GM11168 (cell line): ENCODE results near the gene CACNG7.

Experiments used
- in situ Hi-C: fragments of 300-500 bp; cut with MboI; formaldehyde crosslinking; loops from one replicate; pipeline ENCODE4 v1.12.0; 2022; ENCODE audit warnings: low sequenced_read_pairs; ENCODE audit not compliant: unreplicated experiment

The CACNG7 gene

GRCh38 chr19:53978975-53979801, 70.1 kb downstream of the CACNG7 start:
- in situ Hi-C loops = no loop called here

- in situ Hi-C loops = no loop called here
Measured at GRCh38 chr19:53980539-53981375, 71.7 kb downstream of the CACNG7 start.

- in situ Hi-C loops = no loop called here
Measured at GRCh38 chr19:53981376-53981951, 72.4 kb downstream of the CACNG7 start.

GRCh38 chr19:53982001-53982451, 72.9 kb downstream of the CACNG7 start:
- in situ Hi-C loops = no loop called here

GRCh38 chr19:53982611-53983010, 73.5 kb downstream of the CACNG7 start:
- in situ Hi-C loops = no loop called here

GRCh38 chr19:53983457-53984289, 74.6 kb downstream of the CACNG7 start:
- in situ Hi-C loops = no loop called here

GRCh38 chr19:53985863-53986262, 76.8 kb downstream of the CACNG7 start:
- in situ Hi-C loops = no loop called here

GRCh38 chr19:53988981-53989380, 79.9 kb downstream of the CACNG7 start:
- in situ Hi-C loops = no loop called here

GRCh38 chr19:53989600-53990533, 80.8 kb downstream of the CACNG7 start:
- in situ Hi-C loops = no loop called here

GRCh38 chr19:53991224-53992113, 82.4 kb downstream of the CACNG7 start, which contains the start of gene CACNG6:
Gene CACNG6 (plus strand): TSS chr19:53991637. CDS start chr19:53992878, 1,241 bp downstream.
- in situ Hi-C loops = no loop called here

- in situ Hi-C loops = no loop called here
Measured at GRCh38 chr19:53992211-53992610, 83.1 kb downstream of the CACNG7 start.

- in situ Hi-C loops = no loop called here
Measured at GRCh38 chr19:53992815-53993214, 83.7 kb downstream of the CACNG7 start.

GRCh38 chr19:53993448-53993847, 84.4 kb downstream of the CACNG7 start:
- in situ Hi-C loops = no loop called here
